Ecto neural progenitor cell (in vitro differentiated cells): ENCODE results near the gene RGS6.

Experiments
- DNase-seq: peaks from one replicate; pipeline ENCODE4 v3.0.0-alpha.2; 2018; ENCODE audit warnings: low spot score

The RGS6 gene

DNA sequence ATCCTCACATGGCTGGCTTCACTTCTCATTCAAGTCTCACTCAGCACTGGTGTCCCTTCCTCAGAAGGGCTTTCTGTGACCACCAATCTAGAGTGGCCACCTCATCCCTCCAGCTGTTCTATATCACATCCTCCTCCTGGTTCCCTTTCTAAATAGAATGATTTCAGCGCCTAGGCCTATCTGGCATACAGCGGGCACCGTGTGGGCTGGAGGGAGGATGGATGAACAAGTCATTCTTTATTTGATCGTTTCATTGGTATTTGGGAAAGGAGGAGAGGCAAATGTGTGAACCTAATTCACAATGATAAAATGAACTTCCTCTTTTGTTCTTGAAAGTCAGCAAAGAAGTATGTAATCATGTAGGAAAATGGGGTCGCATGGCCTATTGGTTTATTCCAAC is 567.5 kb downstream of the RGS6 start:
- no peak for DNase-seq

DNA sequence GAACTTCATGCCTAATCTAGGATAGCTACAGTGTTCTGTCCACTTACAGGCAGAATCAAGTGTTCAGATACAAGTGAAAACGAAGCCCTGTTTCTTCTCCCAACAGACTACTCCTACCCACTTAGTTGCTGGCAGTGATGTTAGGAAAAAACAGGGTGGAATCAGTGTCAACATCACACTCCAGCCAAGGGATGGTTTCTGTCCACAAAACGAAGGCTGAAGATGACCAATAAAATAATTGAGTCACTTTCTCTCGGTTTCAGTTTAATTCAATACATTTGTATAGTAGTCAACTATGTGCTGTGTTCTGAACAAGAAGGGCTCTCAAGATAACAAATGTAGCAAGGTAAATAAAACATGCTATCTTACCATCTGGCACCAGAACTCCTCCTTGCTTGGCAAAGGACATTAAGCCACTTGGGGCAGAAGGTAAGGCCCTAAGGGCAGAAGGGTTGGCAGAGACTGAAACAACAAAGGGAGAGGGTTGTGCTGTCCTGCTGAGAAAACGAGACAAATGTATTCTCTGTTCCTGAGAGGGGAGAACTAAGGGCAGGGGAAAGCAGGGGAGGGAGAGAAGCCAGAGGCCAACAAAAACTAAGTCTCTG is 568.1 kb downstream of the RGS6 start:
- DNase-seq = no peak

DNA sequence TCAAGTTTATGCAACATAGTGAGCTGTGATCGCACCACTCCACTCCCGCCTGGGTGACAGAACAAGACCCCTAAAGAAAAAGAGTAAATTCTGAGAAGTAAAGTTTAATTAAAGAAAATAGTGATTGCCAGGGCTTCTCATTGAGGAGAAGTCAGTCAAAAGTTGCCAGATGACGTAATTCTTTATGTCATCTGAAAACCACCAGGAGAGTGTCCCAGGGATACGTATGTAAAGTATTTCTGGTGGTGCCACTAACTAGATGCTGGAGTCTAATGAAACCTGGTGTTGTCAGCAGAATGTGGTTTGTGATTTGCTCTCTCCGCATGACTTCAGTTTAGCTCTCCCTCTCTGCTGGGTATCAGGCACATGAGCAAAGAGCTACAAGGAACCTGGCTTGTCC is 569.2 kb downstream of the RGS6 start:
- no peak for DNase-seq

DNA sequence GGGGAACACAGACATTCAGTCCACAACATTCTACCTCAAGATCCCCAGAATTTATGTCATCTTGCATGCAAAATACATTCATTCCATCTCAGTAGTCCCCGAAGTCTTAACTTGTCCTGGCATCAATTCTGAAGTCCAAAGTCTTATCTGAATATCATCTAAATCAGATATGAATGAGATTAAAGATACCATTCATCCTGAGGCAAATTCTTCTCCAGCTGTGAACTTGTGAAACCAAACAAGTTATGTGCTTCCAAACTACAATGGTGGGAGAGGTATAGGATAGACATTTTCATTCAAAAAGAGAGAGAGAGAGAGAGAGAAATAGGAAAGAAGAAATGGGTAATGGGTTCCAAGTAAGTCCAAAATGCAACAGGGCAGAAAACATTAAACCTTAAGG is 571.0 kb downstream of the RGS6 start:
- DNase-seq = no peak

DNA sequence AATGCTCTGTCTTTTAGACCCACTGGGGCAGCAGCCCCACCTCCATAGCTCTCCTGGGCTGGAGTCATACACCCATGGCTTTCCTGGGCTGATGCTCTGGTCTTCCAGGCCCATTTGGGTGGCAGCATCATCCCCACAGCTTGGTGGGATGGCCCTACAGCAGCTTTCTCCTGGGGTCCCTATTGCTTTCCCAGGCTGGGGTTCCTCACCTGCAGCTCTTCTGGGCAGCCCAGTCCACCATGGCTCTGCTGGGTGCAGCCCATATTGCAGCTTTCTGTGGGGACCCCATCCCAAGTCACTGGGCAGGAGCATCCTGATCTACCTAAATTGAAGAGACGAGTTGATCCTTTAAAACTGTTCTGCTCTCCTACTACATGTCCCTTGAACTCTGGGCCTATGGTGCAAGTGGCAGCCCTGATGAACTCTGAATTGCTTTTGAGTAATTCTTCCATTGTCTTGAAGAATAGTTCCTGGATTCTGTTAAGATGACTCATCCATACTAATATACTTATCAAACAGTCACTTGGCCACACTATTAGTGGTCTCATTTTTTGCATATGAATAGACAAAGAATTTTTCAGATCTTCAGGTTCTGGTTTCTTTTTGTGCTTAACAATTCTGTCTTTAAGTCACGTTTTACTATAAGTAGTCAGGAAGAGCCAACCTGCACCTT is 571.6 kb downstream of the RGS6 start:
- no peak for DNase-seq

DNA sequence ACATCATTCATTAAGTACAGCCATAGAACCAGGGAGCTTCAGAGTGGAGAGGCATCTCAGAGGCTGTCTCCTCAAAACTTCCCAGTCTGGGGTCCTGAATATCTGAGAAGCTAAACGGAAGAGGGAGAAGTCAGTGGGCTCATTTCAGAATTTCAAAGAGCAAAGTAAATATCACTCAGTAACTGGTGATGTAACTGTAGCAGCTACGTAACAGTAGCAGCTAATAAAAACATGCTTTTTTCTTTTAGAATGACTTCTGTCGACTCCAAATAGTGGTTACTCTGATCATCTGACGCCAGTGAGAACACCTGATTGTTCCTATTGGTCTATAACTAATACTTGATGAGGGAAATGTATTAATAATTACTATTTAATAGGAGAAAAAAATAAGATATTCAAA is 578.3 kb downstream of the RGS6 start:
- DNase-seq = no peak

DNA sequence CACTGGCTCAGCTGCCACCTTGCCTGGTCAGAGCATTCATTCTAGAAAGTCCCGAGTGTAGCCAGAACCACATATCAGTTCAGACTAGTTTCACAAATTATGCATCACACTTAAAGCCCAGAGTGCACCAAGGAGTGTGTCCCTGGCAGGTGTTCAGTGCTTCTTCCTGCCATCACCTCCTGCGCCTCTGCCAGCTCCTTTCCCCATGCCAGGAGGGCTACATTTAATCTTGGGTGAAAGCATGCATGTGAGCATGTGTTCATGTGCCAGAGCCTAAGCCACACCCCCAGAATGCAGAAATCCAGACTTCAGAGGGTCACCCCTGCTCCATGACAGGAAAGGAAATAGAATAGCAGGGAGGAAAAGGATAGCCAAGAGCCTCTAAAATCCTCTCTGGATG is 580.1 kb downstream of the RGS6 start:
- DNase-seq = no peak

DNA sequence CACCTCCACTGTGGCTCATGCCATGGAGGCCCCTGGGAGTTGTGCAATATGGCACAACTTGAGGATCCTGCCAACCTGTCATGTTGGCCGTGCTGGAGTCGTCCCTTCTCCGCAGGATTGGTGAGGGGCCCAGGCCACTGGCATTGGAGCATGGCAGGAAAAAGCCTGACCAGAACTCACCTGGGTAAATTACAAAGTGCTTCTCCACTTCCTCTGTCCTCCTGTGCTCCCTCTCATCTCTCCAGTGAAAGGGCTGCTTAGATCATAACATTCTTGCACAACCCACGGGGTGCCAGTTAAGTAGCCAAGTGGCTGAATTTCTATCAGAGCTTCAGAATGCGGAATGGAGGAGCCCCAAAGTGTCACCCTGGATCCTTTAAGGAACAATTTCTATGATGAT is 580.7 kb downstream of the RGS6 start:
- DNase-seq = no peak

DNA sequence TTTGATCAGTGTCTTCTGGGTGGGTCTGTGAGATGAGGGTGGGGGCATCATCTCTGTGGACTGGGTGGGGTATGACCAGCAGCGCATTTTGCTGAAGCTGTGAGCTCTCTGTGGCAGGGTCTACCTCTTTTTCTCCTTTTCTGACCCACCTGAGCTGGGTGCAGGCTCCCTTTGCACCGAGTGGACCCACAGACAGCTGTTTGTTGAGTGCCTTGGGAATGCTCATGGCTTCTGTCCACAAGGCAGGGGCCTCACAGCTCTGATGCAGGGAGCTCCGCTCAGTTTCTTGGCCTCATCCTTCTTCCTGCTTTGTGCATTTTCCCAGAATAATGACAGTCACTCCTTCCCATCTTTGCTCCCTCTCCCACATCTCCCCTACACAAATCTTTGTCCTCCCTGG is 581.1 kb downstream of the RGS6 start:
- DNase-seq = no peak

DNA sequence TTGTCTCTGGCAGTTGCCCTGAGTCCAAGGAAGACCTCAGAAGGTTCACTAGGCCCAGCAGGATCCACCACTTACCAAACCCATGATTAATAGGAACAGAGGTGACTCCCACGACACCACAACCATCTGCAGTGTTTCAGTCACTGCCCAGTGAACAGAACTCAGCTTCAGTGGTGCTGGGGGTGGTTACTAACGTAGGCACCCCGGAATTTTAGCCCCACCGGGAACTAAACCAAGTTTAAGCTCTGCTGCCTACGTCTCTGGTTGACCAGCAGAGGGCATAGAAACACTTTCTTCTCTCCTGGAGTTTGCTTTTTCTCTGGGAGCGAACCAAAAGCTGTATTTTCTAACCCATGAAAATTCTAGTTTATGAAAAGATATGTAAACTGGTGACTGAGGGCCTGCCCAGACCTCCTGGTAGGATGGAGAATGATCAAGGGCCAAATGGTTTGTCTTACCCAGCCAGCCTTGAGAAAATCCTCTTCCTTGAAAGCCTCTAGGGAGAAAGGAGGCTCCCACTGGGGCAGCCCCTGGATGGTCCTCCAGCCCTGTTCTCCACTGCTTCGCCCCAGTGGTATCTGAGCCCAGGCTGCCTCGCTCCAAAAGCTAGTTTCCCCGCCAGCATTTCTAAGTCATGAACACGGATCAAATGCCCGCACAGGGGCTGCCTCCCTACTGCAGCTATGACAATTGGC is 581.9 kb downstream of the RGS6 start:
- DNase-seq = no peak

DNA sequence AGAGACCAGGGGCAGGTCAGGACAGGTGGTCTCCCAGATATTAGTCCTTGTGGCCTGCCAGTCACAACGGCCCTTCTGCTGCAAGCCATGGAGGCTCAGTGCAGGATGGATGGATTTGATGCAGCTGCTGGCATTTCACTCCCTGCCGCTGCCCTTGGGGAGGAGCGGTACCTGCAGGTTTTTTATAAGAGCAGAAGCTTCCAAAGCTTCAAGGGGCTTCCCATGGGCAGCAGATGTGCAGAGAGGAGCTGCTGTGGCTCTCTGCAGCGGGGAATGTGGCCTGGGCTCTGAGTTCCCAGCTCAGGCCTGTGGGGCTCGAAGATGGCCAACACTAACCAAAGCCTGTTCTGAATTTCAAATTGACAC is 582.4 kb downstream of the RGS6 start:
- DNase-seq = no peak

DNA sequence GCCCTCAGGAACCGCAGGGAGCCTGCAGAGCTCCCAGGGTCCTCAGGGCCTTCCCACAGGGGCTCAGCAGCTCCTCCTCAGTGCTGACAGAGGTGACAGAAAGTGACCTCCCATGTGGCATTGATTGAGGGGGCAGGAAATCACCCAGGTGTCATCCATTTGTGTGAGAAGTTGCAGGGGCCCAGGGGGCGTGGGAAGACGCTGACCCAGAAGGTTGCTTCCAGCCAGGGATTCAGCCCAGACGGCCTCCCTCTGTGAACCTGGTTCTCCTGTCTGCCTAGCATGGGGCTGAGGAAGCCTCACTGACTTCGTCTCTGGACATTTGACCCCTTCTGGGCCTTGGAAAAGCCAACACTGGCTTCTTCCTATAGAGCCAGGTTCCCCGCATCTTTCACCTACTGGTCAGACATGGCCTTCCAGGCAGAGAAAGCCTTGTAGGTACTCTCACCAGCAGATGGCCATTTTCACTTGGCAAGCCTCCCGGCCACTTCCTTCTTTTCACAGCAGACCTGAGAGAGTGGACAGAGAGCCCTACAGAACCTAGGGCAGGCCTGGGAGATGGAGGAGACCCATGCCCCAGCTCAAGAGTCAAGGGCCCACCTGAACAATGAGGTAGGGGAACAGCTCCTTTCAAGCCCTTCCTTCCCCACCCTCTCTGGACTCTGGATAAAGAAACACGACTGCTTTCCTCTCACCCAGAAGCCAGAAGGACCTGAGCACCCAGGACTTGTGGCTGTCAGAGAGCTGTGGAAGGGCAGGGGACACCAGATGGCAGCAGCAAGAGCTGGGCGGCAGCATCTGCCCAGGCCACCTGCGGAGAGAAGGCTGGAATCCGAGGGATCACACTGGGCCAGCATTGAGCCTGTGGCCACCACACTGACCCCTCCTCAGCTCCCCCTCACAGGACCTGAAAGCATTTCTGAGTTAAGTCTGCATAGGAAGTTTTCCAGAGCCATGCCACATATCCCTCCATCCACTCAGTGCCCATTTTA is 583.8 kb downstream of the RGS6 start:
- no peak for DNase-seq

DNA sequence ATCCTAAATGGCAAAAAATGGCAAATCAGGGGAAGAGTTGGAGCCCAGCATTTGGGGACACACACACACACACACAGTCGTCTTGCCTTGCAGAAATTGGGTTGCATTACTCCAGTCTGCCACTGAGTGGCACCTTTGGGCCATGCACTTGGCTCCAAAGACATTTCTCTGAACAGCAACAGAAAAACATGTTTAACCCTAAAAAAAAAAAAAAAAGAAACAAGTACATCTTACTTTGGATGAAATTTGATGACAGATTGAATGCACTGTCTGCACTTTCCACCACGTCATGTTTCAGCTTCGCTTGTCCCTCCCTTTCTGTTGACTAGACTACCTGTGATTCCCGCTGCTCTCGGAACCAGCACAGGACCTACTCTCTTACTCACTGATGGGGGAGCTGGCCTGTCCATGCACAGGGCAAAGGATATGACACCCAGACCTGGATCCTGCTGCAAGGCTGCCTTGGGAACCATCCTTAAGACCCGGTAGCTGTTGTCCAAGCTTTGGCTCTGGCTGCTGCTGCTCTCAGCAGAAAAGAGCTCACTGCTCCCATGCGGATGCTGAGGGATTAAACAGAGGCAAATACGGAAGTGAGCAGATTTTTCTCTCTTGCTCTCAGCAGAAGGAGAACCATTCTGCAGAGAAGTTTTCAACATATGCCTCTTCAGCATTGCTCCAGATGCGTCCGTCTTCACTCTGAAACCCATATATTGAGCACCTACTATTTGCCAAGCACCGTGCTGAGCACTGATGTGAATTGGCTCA is 584.9 kb downstream of the RGS6 start:
- DNase-seq = peak; percentile 73

DNA sequence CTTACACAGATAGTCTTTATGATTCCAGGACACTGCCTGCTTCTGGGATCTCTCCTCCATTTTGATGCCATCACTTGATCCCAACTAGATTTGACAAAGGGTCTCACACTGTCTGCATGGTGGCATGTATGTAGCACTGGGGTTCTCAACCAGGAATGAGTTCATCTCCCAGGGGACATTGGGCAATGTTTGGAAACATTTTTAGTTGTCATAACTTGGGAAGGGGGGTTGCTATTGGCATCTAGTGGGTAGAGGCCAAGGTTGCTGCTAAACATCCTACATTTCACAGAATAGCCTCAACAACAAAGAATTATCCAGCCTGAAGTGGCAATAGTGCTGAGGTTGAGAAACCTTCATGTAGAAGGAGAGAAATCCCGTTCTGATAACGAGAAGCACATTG is 585.5 kb downstream of the RGS6 start:
- DNase-seq = no peak

DNA sequence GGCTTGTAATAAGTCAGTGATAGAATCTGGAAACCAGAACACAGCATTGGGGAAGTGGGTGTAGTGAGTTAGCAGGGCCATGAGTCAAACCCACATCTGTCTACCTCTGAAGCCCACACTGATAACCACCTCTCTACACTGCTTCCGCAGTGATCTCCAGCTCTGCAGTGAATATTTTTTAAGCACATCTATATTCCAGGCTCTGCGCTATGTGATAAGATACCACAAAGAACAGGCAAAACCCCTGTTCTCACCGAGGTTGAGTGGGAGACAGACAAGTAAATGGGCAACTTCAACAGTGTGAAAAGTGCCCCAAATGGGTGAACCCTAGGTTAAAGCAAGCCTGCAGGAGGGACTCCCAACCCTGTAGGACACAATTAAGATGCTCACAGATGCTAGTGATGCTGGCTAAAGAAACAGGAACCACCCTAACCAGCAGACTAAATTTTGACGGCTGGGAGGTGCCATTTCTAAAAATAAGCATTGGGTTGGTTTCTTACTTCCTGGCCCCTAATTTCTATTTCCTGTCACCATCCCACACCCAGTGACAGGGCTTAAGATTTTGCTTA is 586.7 kb downstream of the RGS6 start:
- no peak for DNase-seq

DNA sequence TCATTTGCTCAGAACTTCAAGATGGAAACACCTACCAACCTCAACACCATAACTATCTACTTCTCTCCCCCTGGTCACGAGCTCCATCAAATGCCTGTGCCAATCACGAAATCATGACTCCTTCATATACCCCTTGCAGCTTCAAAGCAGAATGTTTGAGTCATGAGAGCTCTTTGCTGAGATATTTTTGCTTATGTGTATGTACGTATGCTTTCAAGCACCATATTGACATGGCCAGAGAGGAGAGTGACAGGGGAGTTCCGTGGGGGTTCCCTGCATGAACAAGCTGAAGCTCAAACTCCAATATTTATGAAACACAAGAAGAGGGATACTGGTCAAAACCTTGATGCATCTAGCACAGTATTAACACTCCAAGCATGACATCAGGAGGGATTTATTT is 587.3 kb downstream of the RGS6 start:
- no peak for DNase-seq

DNA sequence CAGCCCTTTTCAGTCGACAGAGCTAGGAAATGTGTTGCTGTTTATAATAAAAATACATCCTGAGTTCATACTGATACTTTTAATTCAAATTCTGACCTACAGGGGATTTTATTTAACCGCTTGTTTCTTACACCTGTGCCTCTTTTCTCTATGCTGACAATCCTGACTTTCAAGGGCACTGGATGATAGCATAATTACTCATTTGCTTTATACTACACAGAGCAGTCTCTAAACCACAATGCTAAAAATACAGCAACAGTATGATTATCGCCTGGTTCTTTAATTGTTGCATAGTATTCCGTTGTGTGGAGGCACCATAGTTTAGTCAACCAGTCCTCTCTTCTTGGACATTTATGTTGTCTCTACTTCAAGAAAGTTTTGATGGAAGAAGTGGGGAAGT is 588.8 kb downstream of the RGS6 start:
- DNase-seq = no peak

DNA sequence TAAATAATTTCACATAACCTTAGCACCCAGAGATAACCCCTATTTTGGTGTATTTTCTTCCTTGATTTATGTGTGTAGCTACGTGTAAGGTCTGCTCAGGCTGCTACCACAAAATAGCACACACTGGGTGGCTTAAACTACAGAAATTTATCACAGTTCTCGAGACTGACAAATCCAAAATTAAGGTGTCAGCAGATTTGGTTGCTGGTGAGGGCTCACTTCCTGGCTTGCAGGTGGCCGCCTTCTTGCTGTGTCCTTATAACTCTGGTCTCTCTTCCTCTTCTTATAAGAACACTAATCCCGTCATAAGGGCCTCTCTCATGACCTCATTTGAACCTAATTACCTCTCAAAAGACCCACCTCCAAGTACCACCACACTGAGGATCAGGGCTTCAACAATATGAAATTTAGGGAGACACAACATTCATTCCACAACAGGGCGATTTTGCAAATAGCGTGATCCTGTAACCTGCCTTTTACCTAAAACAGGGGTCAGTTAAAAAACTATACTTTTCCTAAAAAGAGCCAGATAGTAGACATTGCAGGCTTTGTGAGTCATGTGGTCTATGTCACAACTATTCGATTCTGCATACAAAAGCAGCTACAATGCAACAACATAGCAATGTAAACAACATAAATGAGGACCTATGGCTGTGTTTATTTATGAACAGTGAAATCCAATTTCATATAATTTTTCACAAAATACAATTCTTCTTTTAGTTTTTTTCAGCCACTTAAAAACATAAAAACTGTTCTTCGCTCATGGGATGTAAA is 589.9 kb downstream of the RGS6 start:
- DNase-seq = no peak

DNA sequence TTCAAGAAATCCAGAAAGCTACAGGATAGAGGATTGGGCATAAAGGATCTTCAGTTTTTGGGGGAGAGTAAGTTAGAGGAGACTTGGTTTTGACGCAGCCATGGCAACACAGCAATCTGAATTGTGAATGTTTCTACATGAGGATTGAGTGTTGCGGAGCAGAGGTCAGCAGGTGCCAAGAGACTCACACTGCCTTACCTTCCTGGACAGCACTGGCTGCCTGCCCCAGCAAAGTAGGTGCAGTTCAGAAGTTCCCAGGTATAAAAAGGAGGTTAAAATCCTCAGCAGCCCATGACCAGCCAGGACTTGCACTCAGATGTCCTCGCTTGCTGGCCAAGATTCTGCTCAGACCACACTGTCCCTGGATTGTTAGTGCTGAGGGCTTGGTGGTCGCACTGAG is 590.6 kb downstream of the RGS6 start:
- DNase-seq = no peak

DNA sequence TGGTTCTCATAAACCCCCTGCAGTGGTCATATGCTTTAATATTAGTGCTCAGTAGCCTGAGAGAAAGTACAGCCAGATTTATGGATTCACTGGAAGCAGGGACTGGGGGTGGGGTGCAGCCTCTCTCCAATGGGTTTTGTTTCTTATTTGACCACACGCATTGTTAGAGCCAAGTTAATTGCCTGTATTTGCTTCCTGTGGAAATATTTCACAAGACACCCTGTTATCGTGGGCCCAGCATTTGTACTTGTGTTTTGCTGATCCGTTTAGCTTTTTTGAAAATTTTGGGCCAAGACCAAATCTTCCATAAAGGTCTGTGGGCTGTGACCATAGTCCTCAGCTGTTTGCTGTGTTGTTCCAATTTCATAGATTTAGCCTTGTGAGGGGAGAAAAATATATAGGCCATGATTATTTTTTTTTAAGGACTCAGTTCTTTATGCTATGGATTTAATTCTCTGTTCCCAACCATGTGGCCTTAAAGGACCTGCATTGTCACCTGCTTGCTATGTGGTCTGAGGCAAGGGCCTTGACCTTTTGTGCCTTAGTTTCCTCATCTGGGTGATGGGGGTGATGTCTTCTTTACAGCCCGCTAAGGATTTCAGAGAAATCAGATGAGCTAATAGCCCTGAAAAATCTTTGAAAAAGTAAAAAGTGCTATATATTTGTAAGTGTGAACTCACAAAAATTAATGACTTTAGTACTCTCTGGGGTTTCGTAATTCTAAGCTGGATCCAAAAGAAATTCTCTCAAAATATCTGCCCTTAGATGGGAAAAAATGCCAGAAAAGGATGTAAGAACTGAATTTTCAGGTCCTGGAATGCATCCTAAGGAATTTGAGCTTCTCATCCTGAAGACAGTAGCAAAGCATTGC is 591.4 kb downstream of the RGS6 start:
- no peak for DNase-seq
